K562 (cell line): ENCODE results near the gene RWDD3. TPM values are rescaled to one million over a fixed set of nuclear protein-coding genes. Genes with fewer than 3 reads are reported as not detected.

Experiments
- ATF7 ChIP-seq: fragments of 450-650 bp; IDR thresholded peaks from 2 replicates; pipeline ENCODE4 v1.7.1; 2014; ENCODE audit warnings: mild to moderate bottlenecking, moderate library complexity
- BCL6 ChIP-seq: fragments of 250-450 bp; sonication (Bioruptor Pico); IDR thresholded peaks from 2 replicates; pipeline ENCODE4 v1.4.0; 2020
- BCOR ChIP-seq: fragments of 450-650 bp; IDR thresholded peaks from 2 replicates; pipeline ENCODE4 v1.6.1; 2016
- CBX5 ChIP-seq: IDR thresholded peaks from 2 replicates; pipeline ENCODE4 v1.6.1; 2014; ENCODE audit warnings: low read depth, borderline replicate concordance
- CHD7 ChIP-seq: fragments of 200-600 bp; sonication (generic); IDR thresholded peaks from one replicate; pipeline ENCODE4 v1.6.1; 2012; ENCODE audit warnings: mild to moderate bottlenecking, low read depth, low read length, inconsistent platforms
- EP300 ChIP-seq: IDR thresholded peaks from 2 replicates; pipeline ENCODE4 v1.6.1; 2012; ENCODE audit warnings: low read length, improper control_type of control experiment
- ILF3 ChIP-seq: fragments of 450-650 bp; IDR thresholded peaks from 2 replicates; pipeline ENCODE4 v1.6.1; 2018; ENCODE audit warnings: antibody characterized with exemption, mild to moderate bottlenecking, moderate library complexity, borderline replicate concordance
- MIER1 ChIP-seq: fragments of 450-650 bp; IDR thresholded peaks from 2 replicates; pipeline ENCODE4 v1.6.1; 2016; ENCODE audit warnings: antibody characterized with exemption, mild to moderate bottlenecking, low read depth
- MYBL2 ChIP-seq, 2 experiments: fragments of 450-650 bp in 1 of 2; sonication (generic) in 1 of 2; formaldehyde crosslinking in 1 of 2; IDR thresholded peaks; 2 replicates each; pipeline versions ENCODE4 v1.6.1 to v1.8.1; 2017 to 2022; ENCODE audit warnings: borderline replicate concordance in 1 of 2, inconsistent platforms in 1 of 2, low read depth in 1 of 2, mild to moderate bottlenecking in 1 of 2, missing genetic modification reagents in 1 of 2, moderate library complexity in 1 of 2
- PTBP1 ChIP-seq: fragments of 200-400 bp; formaldehyde crosslinking; IDR thresholded peaks from 2 replicates; pipeline ENCODE4 v1.6.1; 2017; ENCODE audit warnings: low read depth, low read length
- ZBTB5 ChIP-seq: fragments of 450-650 bp; IDR thresholded peaks from 2 replicates; pipeline ENCODE4 v1.6.1; 2017; ENCODE audit warnings: antibody characterized with exemption
- polyA plus RNA-seq, 8 experiments: library from polyadenylated mRNA; depleted of rRNA in 4 of 8; stranded (reverse) in 5 of 8; unstranded in 3 of 8; fragments of >200 nt; fragmentation: Nextera tagmentation in 2 of 8; fragmentation: Illumina TruSeq in 1 of 8; extraction: Ambion mirVana in 2 of 8; extraction: Trizol in 1 of 8; gene quantifications; 2 replicates each; pipeline versions ENCODE4 v1.2.1 to v1.2.3, GENCODE V29; 2011 to 2014; ENCODE audit warnings: inconsistent platforms in 1 of 8, missing spikeins in 1 of 8
- total RNA-seq, 7 experiments: library from RNA; depleted of rRNA in 6 of 7; stranded (reverse); fragments of >200 nt in 6 of 7; fragmentation: Illumina TruSeq in 2 of 7; extraction: Trizol in 2 of 7; gene quantifications; 2 replicates each; pipeline versions ENCODE4 v1.2.1 to v1.2.3, GENCODE V29; 2011 to 2021; ENCODE audit warnings: low replicate concordance in 1 of 7
- TF ChIP-seq, protein P1 (sequence below): fragments of 450-650 bp; formaldehyde crosslinking; IDR thresholded peaks from 2 replicates; pipeline ENCODE4 v1.4.0; 2020; ENCODE audit warnings: mild to moderate bottlenecking, mixed read lengths

Gene RWDD3
- total and polyA plus RNA-seq, 9 of the 15 experiments (the other 6 are each of a cell fraction or from before 2014, with no cell fraction given): 21.6 to 65.0 (median 34.9) TPM

- TF ChIP-seq CHD7 (no peak), MYBL2 (IDR thresholded peaks at IDR 0.05; ENCODE audit: low read depth) (no peak), MYBL2 (CRISPR knock-in tag; IDR thresholded peaks at IDR 0.05; ENCODE audit: borderline replicate concordance) (no peak), CBX5 (no peak), BCL6 (CRISPR knock-in tag) (no peak), EP300 (peak; percentile 29; the same call in 1 of the 2 replicates), MIER1 (no peak), ATF7 (peak; percentile 49; the same call in 1 of the 2 replicates), BCOR (no peak), ZBTB5 (no peak), ILF3 (0 out of 2 replicates have a peak, but pooled peaks have one; percentile 66), PTBP1 (no peak)
- TF ChIP-seq, protein P1, sequence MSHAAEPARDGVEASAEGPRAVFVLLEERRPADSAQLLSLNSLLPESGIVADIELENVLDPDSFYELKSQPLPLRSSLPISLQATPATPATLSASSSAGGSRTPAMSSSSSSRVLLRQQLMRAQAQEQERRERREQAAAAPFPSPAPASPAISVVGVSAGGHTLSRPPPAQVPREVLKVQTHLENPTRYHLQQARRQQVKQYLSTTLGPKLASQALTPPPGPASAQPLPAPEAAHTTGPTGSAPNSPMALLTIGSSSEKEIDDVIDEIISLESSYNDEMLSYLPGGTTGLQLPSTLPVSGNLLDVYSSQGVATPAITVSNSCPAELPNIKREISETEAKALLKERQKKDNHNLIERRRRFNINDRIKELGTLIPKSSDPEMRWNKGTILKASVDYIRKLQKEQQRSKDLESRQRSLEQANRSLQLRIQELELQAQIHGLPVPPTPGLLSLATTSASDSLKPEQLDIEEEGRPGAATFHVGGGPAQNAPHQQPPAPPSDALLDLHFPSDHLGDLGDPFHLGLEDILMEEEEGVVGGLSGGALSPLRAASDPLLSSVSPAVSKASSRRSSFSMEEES (CRISPR knock-in tag): no peak
These were observed at the start of gene RWDD3 (continued) for GRCh38 chr1:95233737-95234500.
